ENCODE measurements around the gene KIF5C.

KIF5C gene

GRCh38 chr2:149040451-149040850 is 165.4 kb downstream of the KIF5C start:
- no peak overlapping the region for H3K4me3 ChIP-seq (ENCODE audit: low read depth, low read length, poor library complexity, severe bottlenecking)
- H3K27me3 ChIP-seq (ENCODE audit: insufficient read depth, low read length) = no peaks in the 10 kb centered on the region
- H3K79me2 ChIP-seq (ENCODE audit: insufficient read depth, low read length) = no peaks in the 10 kb centered on the region
- H3K9me2 ChIP-seq (ENCODE audit: low read depth, low read length) = no peaks in the 10 kb centered on the region
- no peaks in the 10 kb centered on the region for H4K20me1 ChIP-seq (ENCODE audit: insufficient read depth, low read length)
- no peak overlapping the region for H2AFZ ChIP-seq (ENCODE audit: low read length)
- no peak overlapping the region for H3K4me2 ChIP-seq (ENCODE audit: low read length)
- TF ChIP-seq EZH2 (IDR thresholded peaks at IDR 0.05; ENCODE audit: borderline replicate concordance, low read length) = no peak
- TF ChIP-seq CTCF (IDR thresholded peaks at IDR 0.05; ENCODE audit: low read length) = peak; percentile 82
- no peaks in the 10 kb centered on the region for H3K36me3 ChIP-seq (ENCODE audit: insufficient read depth, low read length)
- no peaks in the 10 kb centered on the region for H3F3A ChIP-seq (ENCODE audit: insufficient read depth, low read length)
- H3K27ac ChIP-seq (ENCODE audit: low read depth, low read length, poor library complexity, severe bottlenecking) = no peak overlapping the region
- H3K9ac ChIP-seq (ENCODE audit: low read length) = no peak overlapping the region
- H3K9me3 ChIP-seq (ENCODE audit: low read length) = no peaks in the 10 kb centered on the region
- peaks cover 34% of the 10 kb centered on the region for H3K4me1 ChIP-seq (ENCODE audit: insufficient read depth, low read length, severe bottlenecking)

- Histone ChIP-seq H2AFZ (ENCODE audit: low read length) (no peak overlapping the region), H3K27me3 (ENCODE audit: insufficient read depth, low read length) (no peaks in the 10 kb centered on the region), H3F3A (ENCODE audit: insufficient read depth, low read length) (no peaks in the 10 kb centered on the region), H3K4me2 (ENCODE audit: low read length) (no peak overlapping the region), H3K36me3 (ENCODE audit: insufficient read depth, low read length) (no peaks in the 10 kb centered on the region), H3K9ac (ENCODE audit: low read length) (no peak overlapping the region), H3K9me2 (ENCODE audit: low read depth, low read length) (no peaks in the 10 kb centered on the region), H3K79me2 (ENCODE audit: insufficient read depth, low read length) (no peaks in the 10 kb centered on the region), H3K4me1 (ENCODE audit: insufficient read depth, low read length, severe bottlenecking) (peaks cover 28% of the 10 kb centered on the region), H4K20me1 (ENCODE audit: insufficient read depth, low read length) (no peaks in the 10 kb centered on the region), H3K27ac (ENCODE audit: low read depth, low read length, poor library complexity, severe bottlenecking) (no peak overlapping the region), H3K9me3 (ENCODE audit: low read length) (peaks cover 2% of the 10 kb centered on the region; the same call in 1 of the 2 replicates), H3K4me3 (ENCODE audit: low read depth, low read length, poor library complexity, severe bottlenecking) (no peak overlapping the region)
- TF ChIP-seq EZH2 (IDR thresholded peaks at IDR 0.05; ENCODE audit: borderline replicate concordance, low read length) (no peak), CTCF (IDR thresholded peaks at IDR 0.05; ENCODE audit: low read length) (no peak)
Observed at GRCh38 chr2:149041482-149041881, 166.5 kb downstream of the KIF5C start.

GRCh38 chr2:149042881-149043280 is 167.9 kb downstream of the KIF5C start:
- peaks cover 14% of the 10 kb centered on the region for H3K4me1 ChIP-seq (ENCODE audit: insufficient read depth, low read length, severe bottlenecking)
- no peaks in the 10 kb centered on the region for H3K9me2 ChIP-seq (ENCODE audit: low read depth, low read length)
- no peaks in the 10 kb centered on the region for H3K27me3 ChIP-seq (ENCODE audit: insufficient read depth, low read length)
- H2AFZ ChIP-seq (ENCODE audit: low read length) = no peak overlapping the region
- no peaks in the 10 kb centered on the region for H4K20me1 ChIP-seq (ENCODE audit: insufficient read depth, low read length)
- no peak overlapping the region for H3K27ac ChIP-seq (ENCODE audit: low read depth, low read length, poor library complexity, severe bottlenecking)
- H3K79me2 ChIP-seq (ENCODE audit: insufficient read depth, low read length) = no peaks in the 10 kb centered on the region
- no peaks in the 10 kb centered on the region for H3K36me3 ChIP-seq (ENCODE audit: insufficient read depth, low read length)
- H3F3A ChIP-seq (ENCODE audit: insufficient read depth, low read length) = no peaks in the 10 kb centered on the region
- H3K9ac ChIP-seq (ENCODE audit: low read length) = no peak overlapping the region
- no peak overlapping the region for H3K4me2 ChIP-seq (ENCODE audit: low read length)
- TF ChIP-seq EZH2 (IDR thresholded peaks at IDR 0.05; ENCODE audit: borderline replicate concordance, low read length) (no peak), CTCF (IDR thresholded peaks at IDR 0.05; ENCODE audit: low read length) (no peak)
- H3K4me3 ChIP-seq (ENCODE audit: low read depth, low read length, poor library complexity, severe bottlenecking) = no peak overlapping the region
- H3K9me3 ChIP-seq (ENCODE audit: low read length) = peaks cover 2% of the 10 kb centered on the region; the same call in 1 of the 2 replicates

Measured in OCI-LY1 (cell line).